B cell (primary cell): ENCODE data around the gene TMOD2. TPM values are rescaled to one million over a fixed set of nuclear protein-coding genes. Genes with fewer than 3 reads are reported as not detected.

ENCODE experiments used
- ATAC-seq: fragments of 200-7000 bp; cut with Tn5 transposase; one replicate; pipeline ENCODE4 v1.10.0; 2021; ENCODE audit warnings: low read depth, mild to moderate bottlenecking, moderate number of reproducible peaks, moderate library complexity
- CTCF ChIA-PET: fragments of 350-600 bp; sonication (Branson Sonifier 250); formaldehyde crosslinking; loops from one replicate; lab custom pipeline; 2021; ENCODE audit warnings: antibody characterized with exemption, inconsistent platforms; lab: Charles Lee
- POLR2A ChIA-PET: fragments of 350-600 bp; sonication (Branson Sonifier 250); formaldehyde crosslinking; loops from one replicate; lab custom pipeline; 2021; ENCODE audit warnings: antibody characterized with exemption; lab: Charles Lee
- DNase-seq: peaks from one replicate; pipeline ENCODE4 v3.0.0; 2013
- H2AFZ ChIP-seq: 2 replicates; pipeline ENCODE4 v1.6.1; 2012; ENCODE audit warnings: mild to moderate bottlenecking, low read depth, low read length; ENCODE audit not compliant: insufficient read depth, poor library complexity, severe bottlenecking
- H3K27ac ChIP-seq, 2 donors: 1 replicate in 1 of 2; 2 replicates in 1 of 2; pipeline ENCODE4 v1.5.1; 2012 to 2013; ENCODE audit warnings: low read length in 2 of 2, mild to moderate bottlenecking in 2 of 2, moderate library complexity in 1 of 2
- H3K27me3 ChIP-seq, 4 experiments: fragments of 200-600 bp in 1 of 4; sonication (generic) in 1 of 4; replicated peaks in 1 of 4; 1 replicate in 2 of 4; 2 replicates in 2 of 4; pipeline versions ENCODE4 v1.6.1 to v1.7.0; 2013 to 2016; ENCODE audit warnings: low read length in 3 of 4, mild to moderate bottlenecking in 2 of 4, mixed read lengths in 1 of 4, moderate library complexity in 1 of 4; ENCODE audit not compliant: insufficient read depth in 4 of 4, control insufficient read depth in 3 of 4; ENCODE audit errors: control extremely low read depth in 1 of 4
- H3K36me3 ChIP-seq, 2 experiments: replicated peaks in 1 of 2; 1 replicate in 1 of 2; 2 replicates in 1 of 2; pipeline versions ENCODE4 v1.6.1 to v1.7.1; 2013; ENCODE audit warnings: low read length in 1 of 2; ENCODE audit not compliant: insufficient read depth in 2 of 2, control insufficient read depth in 1 of 2; ENCODE audit errors: control extremely low read depth in 1 of 2, extremely low read depth in 1 of 2
- H3K4me1 ChIP-seq, 2 donors: fragments of 200-600 bp in 1 of 2; sonication (generic) in 1 of 2; 1 replicate in 1 of 2; 2 replicates in 1 of 2; pipeline versions ENCODE4 v1.5.1 to v1.6.1; 2013 to 2017; ENCODE audit warnings: low read length in 2 of 2; ENCODE audit not compliant: control insufficient read depth in 2 of 2, insufficient read depth in 2 of 2
- H3K4me2 ChIP-seq: replicated peaks from 2 replicates; pipeline ENCODE3; 2012; ENCODE audit warnings: mild to moderate bottlenecking, low read depth, low read length; ENCODE audit not compliant: poor library complexity, severe bottlenecking
- H3K4me3 ChIP-seq, 5 experiments: fragments of 200-600 bp in 1 of 5; sonication (generic) in 1 of 5; 1 replicate in 3 of 5; 2 replicates in 2 of 5; pipeline versions ENCODE4 v1.5.1 to v1.7.0; 2011 to 2016; ENCODE audit warnings: low read length in 4 of 5, mild to moderate bottlenecking in 4 of 5, low read depth in 2 of 5, control low read depth in 1 of 5, moderate library complexity in 1 of 5; ENCODE audit not compliant: insufficient read depth in 1 of 5; ENCODE audit errors: control extremely low read depth in 1 of 5, extremely low read depth in 1 of 5
- H3K79me2 ChIP-seq: fragments of 200-600 bp; sonication (generic); one replicate; pipeline ENCODE4 v1.6.0; 2016; ENCODE audit warnings: low read length; ENCODE audit not compliant: control insufficient read depth, insufficient read depth
- H3K9ac ChIP-seq: fragments of 200-600 bp; sonication (generic); 2 replicates; pipeline ENCODE4 v1.6.1; 2017; ENCODE audit warnings: mild to moderate bottlenecking, low read length, moderate library complexity
- H3K9me3 ChIP-seq, 3 donors: one replicate each; pipeline versions ENCODE4 v1.6.1 to v1.7.1; 2013; ENCODE audit warnings: low read length in 2 of 3; ENCODE audit not compliant: control insufficient read depth in 2 of 3, insufficient read depth in 1 of 3; ENCODE audit errors: control extremely low read depth in 1 of 3
- H4K20me1 ChIP-seq: 2 replicates; pipeline ENCODE4 v1.6.0; 2012; ENCODE audit warnings: mild to moderate bottlenecking, low read length; ENCODE audit not compliant: insufficient read depth, control insufficient read depth, poor library complexity, severe bottlenecking
- H3K27ac Mint-ChIP-seq: one replicate; pipeline ENCODE4 v1.8.0; 2021; ENCODE audit warnings: mixed read lengths
- H3K27me3 Mint-ChIP-seq: one replicate; pipeline ENCODE4 v1.8.0; 2021; ENCODE audit warnings: mixed read lengths
- H3K4me1 Mint-ChIP-seq: one replicate; pipeline ENCODE4 v1.8.0; 2021; ENCODE audit warnings: mixed read lengths
- H3K4me3 Mint-ChIP-seq: one replicate; pipeline ENCODE4 v1.8.0; 2021; ENCODE audit warnings: mixed read lengths
- H3K9me3 Mint-ChIP-seq: one replicate; pipeline ENCODE4 v1.8.0; 2022; ENCODE audit warnings: mixed read lengths; ENCODE audit not compliant: insufficient read depth
- CTCF ChIP-seq: fragments of 200-600 bp; IDR thresholded peaks from one replicate; pipeline ENCODE4 v1.8.0; 2022; ENCODE audit warnings: antibody characterized with exemption, mild to moderate bottlenecking
- EZH2 ChIP-seq: IDR thresholded peaks from 2 replicates; pipeline ENCODE4 v1.6.1; 2012; ENCODE audit warnings: borderline replicate concordance, low read depth, mild to moderate bottlenecking, moderate library complexity, low read length; ENCODE audit not compliant: insufficient read depth, poor library complexity, severe bottlenecking
- WGBS: methylation state at CpG from one replicate; pipeline ENCODE4 v1.1.5; 2013; ENCODE audit warnings: missing lambda C conversion rate; ENCODE audit not compliant: insufficient coverage; 5-methylcytosine and 5-hydroxymethylcytosine counted together
- intact Hi-C: fragments of 100-400 bp; cut with micrococcal nuclease; formaldehyde crosslinking; loops from one replicate; pipeline ENCODE4 v1.10.0; 2022
- polyA plus RNA-seq: library from polyadenylated mRNA; depleted of rRNA; stranded (reverse); fragments of >200 nt; gene quantifications from 2 replicates; pipeline ENCODE4 v1.2.3, GENCODE V29; 2012
- total RNA-seq, 2 donors: library from RNA; stranded (reverse); fragments of 120-200 nt in 1 of 2; gene quantifications; 1 replicate in 1 of 2; 2 replicates in 1 of 2; pipeline versions ENCODE4 v1.2.3 to v1.2.4, GENCODE V29; 2013 to 2022

TMOD2 gene
- total and polyA plus RNA-seq, 2 donors (not counting 1 experiment from before 2014, with no cell fraction given): 5.7 to 25.9 TPM

- no peak for TF ChIP-seq EZH2
- TF ChIP-seq CTCF: no peak
- Histone ChIP-seq H3K4me2 (no peak overlapping the region), H2AFZ (no peak overlapping the region), H3K27me3 (no peaks in the 10 kb centered on the region), H3K4me1 (peaks cover 4 to 9% of the 10 kb centered on the region in 2 donors), H3K36me3 (peaks cover 12 to 35% of the 10 kb centered on the region in 2 experiments), H4K20me1 (peaks cover 37% of the 10 kb centered on the region), H3K9me3 (no peaks in the 10 kb centered on the region), H3K9ac (no peak overlapping the region), H3K4me3 (no peak overlapping the region), H3K27ac (no peak overlapping the region), H3K79me2 (peaks cover 54% of the 10 kb centered on the region)
- Mint-ChIP-seq H3K9me3 (no peaks in the 10 kb centered on the region), H3K4me3 (no peak overlapping the region), H3K27ac (no peak overlapping the region), H3K4me1 (peaks cover 33% of the 10 kb centered on the region), H3K27me3 (no peaks in the 10 kb centered on the region)
- intact Hi-C loops: no loop called here
- ChIA-PET POLR2A (no interaction called here), CTCF (interaction anchor here (1.0 kb wide), 1 partner anchor 21 kb away, joined by 4 read pairs; no protein-coding TSS in a partner anchor)
- ATAC-seq (no peak), DNase-seq (no peak)
- WGBS: 89% methylated on average over 6 of the region's 10 CpGs
These were observed 110.4 kb downstream of the TMOD2 start for GRCh38 chr15:51861557-51862359.

- POLR2A ChIA-PET: no interaction called here
These were observed 111.7 kb downstream of the TMOD2 start for GRCh38 chr15:51863131-51863530.

More at GRCh38 chr15:51863131-51863530, 111.7 kb downstream of the TMOD2 start:
- Histone ChIP-seq H3K4me2 (no peak overlapping the region), H3K4me1 (peaks cover 4 to 9% of the 10 kb centered on the region in 2 donors), H3K4me3 (no peak overlapping the region), H3K27ac (no peak overlapping the region), H3K36me3 (peaks cover 17 to 45% of the 10 kb centered on the region in 2 experiments), H2AFZ (no peak overlapping the region), H3K79me2 (peaks cover 48% of the 10 kb centered on the region), H3K9ac (no peak overlapping the region), H4K20me1 (peaks cover 34% of the 10 kb centered on the region), H3K27me3 (no peaks in the 10 kb centered on the region), H3K9me3 (no peaks in the 10 kb centered on the region)
- Mint-ChIP-seq H3K9me3 (no peaks in the 10 kb centered on the region), H3K27ac (no peak overlapping the region), H3K4me1 (peaks cover 28% of the 10 kb centered on the region), H3K4me3 (no peak overlapping the region), H3K27me3 (no peaks in the 10 kb centered on the region)
- intact Hi-C loops: no loop called here
- DNase-seq (no peak), ATAC-seq (no peak)
- WGBS: no CpG with 5 or more reads among the region's 2 CpGs
- CTCF ChIA-PET: no interaction called here
- TF ChIP-seq CTCF: no peak
- TF ChIP-seq EZH2: no peak
